Fibroblast of upper back skin (primary cell): ENCODE data around the gene HIBADH.
"Not testable (repeated sequence)": the region's sequence is repeated elsewhere in the genome, so short reads cannot be mapped to it uniquely, and the experiment has no call there.

Source experiments
- DNase-seq: peaks from one replicate; pipeline ENCODE4 v3.0.0-alpha.2; 2013

Gene HIBADH

GRCh38 chr7:27535795-27536194, 126.9 kb downstream of the HIBADH start:
- DNase-seq: no peak

GRCh38 chr7:27533652-27534081, 129.0 kb downstream of the HIBADH start:
- no peak for DNase-seq

GRCh38 chr7:27532314-27532713, 130.4 kb downstream of the HIBADH start:
- DNase-seq: peak; percentile 52

GRCh38 chr7:27527348-27527714, 135.4 kb downstream of the HIBADH start:
- DNase-seq: no peak

- DNase-seq: no peak
These were observed 135.9 kb downstream of the HIBADH start for GRCh38 chr7:27526611-27527347.

GRCh38 chr7:27526131-27526530, 136.6 kb downstream of the HIBADH start:
- DNase-seq: no peak

- no peak for DNase-seq
These were observed 139.4 kb downstream of the HIBADH start for GRCh38 chr7:27523321-27523720.

- DNase-seq: no peak
These were observed 140.1 kb downstream of the HIBADH start for GRCh38 chr7:27522566-27522965.

GRCh38 chr7:27520815-27521790, 141.6 kb downstream of the HIBADH start:
- DNase-seq: peak; percentile 77

- no peak for DNase-seq
These were observed 142.8 kb downstream of the HIBADH start for GRCh38 chr7:27519793-27520469.

- DNase-seq: no peak
These were observed 143.9 kb downstream of the HIBADH start for GRCh38 chr7:27518561-27519350.

GRCh38 chr7:27516421-27516820, 146.3 kb downstream of the HIBADH start:
- no peak for DNase-seq

- peak; percentile 34 for DNase-seq
These were observed 146.8 kb downstream of the HIBADH start for GRCh38 chr7:27515933-27516332.

GRCh38 chr7:27514861-27515260, 147.8 kb downstream of the HIBADH start:
- DNase-seq: no peak

- no peak for DNase-seq
These were observed 148.8 kb downstream of the HIBADH start for GRCh38 chr7:27513885-27514284.

- DNase-seq: not testable (repeated sequence)
These were observed 151.3 kb downstream of the HIBADH start for GRCh38 chr7:27511370-27511769.

GRCh38 chr7:27510541-27510940, 152.1 kb downstream of the HIBADH start:
- no peak for DNase-seq

GRCh38 chr7:27501879-27502278, 160.8 kb downstream of the HIBADH start:
- DNase-seq: not testable (repeated sequence)

GRCh38 chr7:27501001-27501400, 161.7 kb downstream of the HIBADH start:
- no peak for DNase-seq

- no peak for DNase-seq
These were observed 170.5 kb downstream of the HIBADH start for GRCh38 chr7:27492224-27492623.

- no peak for DNase-seq
These were observed 171.1 kb downstream of the HIBADH start for GRCh38 chr7:27491534-27491933.

- DNase-seq: no peak
These were observed 175.2 kb downstream of the HIBADH start for GRCh38 chr7:27487509-27487908.
